Activated B cell treated with CpG ODN at 0.5 μM for 24 hours (primary cell): Measurements from ENCODE around the gene PRMT5. TPM values are rescaled to one million over a fixed set of nuclear protein-coding genes. Genes with fewer than 3 reads are reported as not detected.

Source experiments
- ATAC-seq: fragments of 200-7000 bp; cut with Tn5 transposase; one replicate; pipeline ENCODE4 v1.10.0; 2021; ENCODE audit warnings: low read depth, mild to moderate bottlenecking, moderate library complexity
- CTCF ChIA-PET: fragments of 350-600 bp; sonication (Branson Sonifier 250); formaldehyde crosslinking; loops from one replicate; lab custom pipeline; 2021; ENCODE audit warnings: antibody characterized with exemption; lab: Charles Lee
- POLR2A ChIA-PET: fragments of 350-600 bp; sonication (Branson Sonifier 250); formaldehyde crosslinking; loops from one replicate; lab custom pipeline; 2021; ENCODE audit warnings: antibody characterized with exemption; lab: Charles Lee
- DNase-seq: peaks from one replicate; pipeline ENCODE4 v3.0.0; 2022
- H3K27ac Mint-ChIP-seq: one replicate; pipeline ENCODE4 v1.8.0; 2020; ENCODE audit warnings: mixed read lengths
- H3K27me3 Mint-ChIP-seq: one replicate; pipeline ENCODE4 v1.8.0; 2021; ENCODE audit warnings: mixed read lengths
- H3K36me3 Mint-ChIP-seq: one replicate; pipeline ENCODE4 v1.8.0; 2021; ENCODE audit warnings: low read depth, mixed read lengths
- H3K4me1 Mint-ChIP-seq: one replicate; pipeline ENCODE4 v1.8.0; 2021; ENCODE audit warnings: mixed read lengths
- H3K4me3 Mint-ChIP-seq: one replicate; pipeline ENCODE4 v1.8.0; 2020; ENCODE audit warnings: mild to moderate bottlenecking, mixed read lengths
- H3K9me3 Mint-ChIP-seq: one replicate; pipeline ENCODE4 v1.8.0; 2020; ENCODE audit warnings: mixed read lengths
- CTCF ChIP-seq: fragments of 200-600 bp; IDR thresholded peaks from one replicate; pipeline ENCODE4 v1.8.0; 2022; ENCODE audit warnings: antibody characterized with exemption, mild to moderate bottlenecking
- intact Hi-C: fragments of 100-400 bp; cut with micrococcal nuclease; formaldehyde crosslinking; loops from one replicate; pipeline ENCODE4 v1.15.1; 2024
- total RNA-seq: library from RNA; stranded (reverse); gene quantifications from 2 replicates; pipeline ENCODE4 v1.2.3, GENCODE V29; 2022

The PRMT5 gene
- total RNA-seq, 1 donor from 2014 or later: 75.3 TPM

- Mint-ChIP-seq H3K36me3 (peaks cover 60% of the 10 kb centered on the region), H3K4me3 (no peak overlapping the region), H3K4me1 (peaks cover 5% of the 10 kb centered on the region), H3K27ac (peak overlapping the region; percentile 43), H3K27me3 (no peaks in the 10 kb centered on the region), H3K9me3 (no peaks in the 10 kb centered on the region)
- CTCF ChIA-PET: interaction anchor here (0.7 to 4.9 kb wide), 13 partner anchors 12 to 512 kb away, joined by 3 to 70 read pairs (median 8); partner anchors contain the start of genes DAD1 and LRP10
- intact Hi-C loops: loop anchor here (1.0 to 2.0 kb wide), 9 partner anchors 13 to 513 kb away; no protein-coding TSS in a partner anchor
- DNase-seq (no peak), ATAC-seq (peak; percentile 91)
- POLR2A ChIA-PET: interaction anchor here (1.1 to 2.1 kb wide), 7 partner anchors 10 to 330 kb away, joined by 3 to 8 read pairs (median 6); partner anchors contain the start of gene LRP10
- TF ChIP-seq CTCF: no peak
These were observed 28.9 kb downstream of the PRMT5 start for GRCh38 chr14:22900081-22900799.

GRCh38 chr14:22898302-22899090, 30.7 kb downstream of the PRMT5 start:
- H3K27me3 Mint-ChIP-seq: no peaks in the 10 kb centered on the region
- ChIA-PET CTCF (interaction anchor here (2.2 to 4.9 kb wide), 4 partner anchors 11 to 328 kb away, joined by 9 to 70 read pairs (median 41); partner anchors contain the start of gene LRP10), POLR2A (interaction anchor here (1.7 to 2.1 kb wide), 3 partner anchors 12 to 26 kb away, joined by 5 to 8 read pairs (median 7); no protein-coding TSS in a partner anchor)
- H3K4me3 Mint-ChIP-seq: no peak overlapping the region
- H3K9me3 Mint-ChIP-seq: no peaks in the 10 kb centered on the region
- peaks cover 50% of the 10 kb centered on the region for H3K36me3 Mint-ChIP-seq
- DNase-seq: no peak
- intact Hi-C loops: no loop called here
- peaks cover 5% of the 10 kb centered on the region for H3K4me1 Mint-ChIP-seq
- peak overlapping the region; percentile 63 for H3K27ac Mint-ChIP-seq
- TF ChIP-seq CTCF: no peak
- no peak for ATAC-seq

GRCh38 chr14:22897357-22897756, 31.8 kb downstream of the PRMT5 start:
- POLR2A ChIA-PET: interaction anchor here (1.4 to 2.0 kb wide), 3 partner anchors 9 to 24 kb away, joined by 3 to 11 read pairs (median 4); no protein-coding TSS in a partner anchor
- H3K4me1 Mint-ChIP-seq: peaks cover 7% of the 10 kb centered on the region
- no peaks in the 10 kb centered on the region for H3K9me3 Mint-ChIP-seq
- no peak for TF ChIP-seq CTCF
- no peak for DNase-seq
- intact Hi-C loops: no loop called here
- CTCF ChIA-PET: interaction anchor here (0.9 to 2.5 kb wide), 4 partner anchors 10 to 327 kb away, joined by 3 to 16 read pairs (median 8); no protein-coding TSS in a partner anchor
- peaks cover 50% of the 10 kb centered on the region for H3K36me3 Mint-ChIP-seq
- ATAC-seq: no peak
- H3K27me3 Mint-ChIP-seq: no peaks in the 10 kb centered on the region
- no peak overlapping the region for H3K4me3 Mint-ChIP-seq
- H3K27ac Mint-ChIP-seq: peak overlapping the region; percentile 35

- POLR2A ChIA-PET: interaction anchor here (1.2 to 2.0 kb wide), 6 partner anchors 9 to 26 kb away, joined by 3 to 11 read pairs (median 4); partner anchors contain the start of genes LRP10, RBM23 and REM2
- DNase-seq (no peak), ATAC-seq (no peak)
- Mint-ChIP-seq H3K27me3 (no peaks in the 10 kb centered on the region), H3K9me3 (no peaks in the 10 kb centered on the region), H3K27ac (peak overlapping the region; percentile 61), H3K36me3 (peaks cover 47% of the 10 kb centered on the region), H3K4me3 (no peak overlapping the region), H3K4me1 (peaks cover 7% of the 10 kb centered on the region)
- intact Hi-C loops: no loop called here
- TF ChIP-seq CTCF: no peak
- CTCF ChIA-PET: interaction anchor here (0.9 to 2.5 kb wide), 6 partner anchors 11 to 326 kb away, joined by 3 to 16 read pairs (median 3); no protein-coding TSS in a partner anchor
These were observed 32.4 kb downstream of the PRMT5 start for GRCh38 chr14:22896760-22897159.
